ENCODE measurements around the gene WDR20.

- TF ChIP-seq CTCF (IDR thresholded peaks at IDR 0.05; ENCODE audit: poor library complexity): no peak
- no peak for TF ChIP-seq EZH2phosphoT487 (IDR thresholded peaks at IDR 0.05; ENCODE audit: low read depth, severe bottlenecking, unreplicated experiment)
- TF ChIP-seq EZH2 (IDR thresholded peaks at IDR 0.05; ENCODE audit: borderline replicate concordance): no peak
Measured at GRCh38 chr14:102120888-102121287, 18.8 kb upstream of the WDR20 start.

Data from hepatocyte (in vitro differentiated cells).